ENCODE measurements around the gene SPPL3. TPM values are rescaled to one million over a fixed set of nuclear protein-coding genes. Genes with fewer than 3 reads are reported as not detected.
A peak's percentile ranks its signal among the peaks of the same experiment; 100 is the strongest.

Gene SPPL3
- total RNA-seq, 1 experiment from 2014 or later = 32.5 TPM

DNA sequence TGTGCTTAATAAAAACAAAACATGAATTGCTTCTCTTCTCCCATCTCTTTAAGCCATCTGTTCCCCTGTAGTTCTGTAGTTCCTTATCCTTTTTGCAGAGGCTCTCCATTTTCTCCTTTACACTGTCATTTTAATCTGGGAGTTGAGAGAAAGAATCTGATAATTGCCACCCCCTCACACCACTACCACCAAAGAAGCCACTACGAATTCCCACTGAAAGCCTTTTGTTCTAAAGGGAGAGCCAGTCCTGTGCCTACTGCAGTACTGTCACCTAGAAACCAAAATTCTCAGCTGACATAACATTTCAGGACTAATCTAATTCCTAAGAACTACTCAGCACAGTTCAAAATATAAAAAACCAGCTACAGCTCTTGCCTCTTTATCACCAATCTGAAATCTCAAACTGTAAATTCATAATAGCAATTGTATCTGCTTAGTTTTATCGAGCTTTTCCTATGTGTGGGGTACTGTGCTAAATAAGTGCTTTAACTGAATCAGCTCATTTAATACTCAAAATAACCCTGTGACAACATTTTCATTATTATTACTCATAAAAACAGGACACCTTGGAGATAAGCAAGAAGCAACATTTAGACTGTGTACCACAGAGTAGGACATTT, 72.4 kb downstream of the SPPL3 start:
- POLR2A ChIA-PET = interaction anchor here (1.0 kb wide), 1 partner anchor 8 kb away, joined by 6 read pairs; no protein-coding TSS in a partner anchor
- H3K27me3 Mint-ChIP-seq (ENCODE audit: low read depth) = no peaks in the 10 kb centered on the region
- DNase-seq (ENCODE audit: low spot score) (no peak), ATAC-seq (no peak)
- H3K4me3 Mint-ChIP-seq = no peak overlapping the region
- no peak for TF ChIP-seq RELA (CRISPR knock-in tag; IDR thresholded peaks at IDR 0.05; ENCODE audit: borderline replicate concordance)
- TF ChIP-seq, protein P1, sequence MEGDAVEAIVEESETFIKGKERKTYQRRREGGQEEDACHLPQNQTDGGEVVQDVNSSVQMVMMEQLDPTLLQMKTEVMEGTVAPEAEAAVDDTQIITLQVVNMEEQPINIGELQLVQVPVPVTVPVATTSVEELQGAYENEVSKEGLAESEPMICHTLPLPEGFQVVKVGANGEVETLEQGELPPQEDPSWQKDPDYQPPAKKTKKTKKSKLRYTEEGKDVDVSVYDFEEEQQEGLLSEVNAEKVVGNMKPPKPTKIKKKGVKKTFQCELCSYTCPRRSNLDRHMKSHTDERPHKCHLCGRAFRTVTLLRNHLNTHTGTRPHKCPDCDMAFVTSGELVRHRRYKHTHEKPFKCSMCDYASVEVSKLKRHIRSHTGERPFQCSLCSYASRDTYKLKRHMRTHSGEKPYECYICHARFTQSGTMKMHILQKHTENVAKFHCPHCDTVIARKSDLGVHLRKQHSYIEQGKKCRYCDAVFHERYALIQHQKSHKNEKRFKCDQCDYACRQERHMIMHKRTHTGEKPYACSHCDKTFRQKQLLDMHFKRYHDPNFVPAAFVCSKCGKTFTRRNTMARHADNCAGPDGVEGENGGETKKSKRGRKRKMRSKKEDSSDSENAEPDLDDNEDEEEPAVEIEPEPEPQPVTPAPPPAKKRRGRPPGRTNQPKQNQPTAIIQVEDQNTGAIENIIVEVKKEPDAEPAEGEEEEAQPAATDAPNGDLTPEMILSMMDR (IDR thresholded peaks at IDR 0.05) = no peak
- no peak for TF ChIP-seq NFE2L1 (CRISPR knock-in tag; IDR thresholded peaks at IDR 0.05)
- H3K4me1 Mint-ChIP-seq = peaks cover 39% of the 10 kb centered on the region
- CTCF ChIA-PET = interaction anchor here (1.2 to 1.8 kb wide), 3 partner anchors 20 to 174 kb away, joined by 3 to 5 read pairs (median 3); no protein-coding TSS in a partner anchor
- no peaks in the 10 kb centered on the region for H3K9me3 Mint-ChIP-seq
- no peaks in the 10 kb centered on the region for H3K36me3 Mint-ChIP-seq
- no peak overlapping the region for H3K27ac Mint-ChIP-seq

DNA sequence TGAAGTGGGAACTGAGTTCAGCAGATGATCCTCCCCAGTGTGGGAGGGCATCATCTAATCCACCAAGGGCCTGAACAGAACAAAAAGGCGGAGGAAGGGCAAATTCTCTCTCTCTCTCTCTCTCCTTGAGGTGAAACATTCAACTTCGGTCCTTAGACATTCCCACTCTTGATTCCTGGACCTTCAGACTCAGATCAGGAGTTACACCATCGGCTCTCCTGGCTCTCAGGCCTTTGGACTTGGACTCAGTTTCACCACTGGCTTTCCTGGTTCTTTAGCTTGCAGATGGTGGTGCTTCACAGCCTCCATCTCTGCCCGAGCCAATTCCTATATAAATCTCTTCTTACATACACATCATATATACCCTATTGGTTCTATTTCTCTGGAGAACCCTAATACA, 73.2 kb downstream of the SPPL3 start:
- ATAC-seq = no peak
- H3K27me3 Mint-ChIP-seq (ENCODE audit: low read depth) = no peaks in the 10 kb centered on the region
- no peak overlapping the region for H3K4me3 Mint-ChIP-seq
- H3K9me3 Mint-ChIP-seq = no peaks in the 10 kb centered on the region
- H3K4me1 Mint-ChIP-seq = peaks cover 32% of the 10 kb centered on the region
- ChIA-PET POLR2A (interaction anchor here (1.0 kb wide), 1 partner anchor 9 kb away, joined by 6 read pairs; no protein-coding TSS in a partner anchor), CTCF (no interaction called here)
- H3K27ac Mint-ChIP-seq = peak overlapping the region; percentile 14; the same call in 1 of the 2 replicates
- H3K36me3 Mint-ChIP-seq = no peaks in the 10 kb centered on the region
- DNase-seq (ENCODE audit: low spot score) = no peak
- TF ChIP-seq SMAD4 (CRISPR knock-in tag; IDR thresholded peaks at IDR 0.05) (no peak), ELF4 (CRISPR knock-in tag; IDR thresholded peaks at IDR 0.05; ENCODE audit: low read depth) (no peak), ZNF138 (CRISPR knock-in tag; conservative IDR thresholded peaks at IDR 0.05) (no peak), FOXK1 (CRISPR knock-in tag; IDR thresholded peaks at IDR 0.05) (no peak), TP53 (CRISPR knock-in tag; IDR thresholded peaks at IDR 0.05) (no peak), NR3C1 (CRISPR knock-in tag; conservative IDR thresholded peaks at IDR 0.05; ENCODE audit: low read depth) (no peak), OVOL2 (CRISPR knock-in tag; IDR thresholded peaks at IDR 0.05; ENCODE audit: borderline replicate concordance) (no peak)

DNA sequence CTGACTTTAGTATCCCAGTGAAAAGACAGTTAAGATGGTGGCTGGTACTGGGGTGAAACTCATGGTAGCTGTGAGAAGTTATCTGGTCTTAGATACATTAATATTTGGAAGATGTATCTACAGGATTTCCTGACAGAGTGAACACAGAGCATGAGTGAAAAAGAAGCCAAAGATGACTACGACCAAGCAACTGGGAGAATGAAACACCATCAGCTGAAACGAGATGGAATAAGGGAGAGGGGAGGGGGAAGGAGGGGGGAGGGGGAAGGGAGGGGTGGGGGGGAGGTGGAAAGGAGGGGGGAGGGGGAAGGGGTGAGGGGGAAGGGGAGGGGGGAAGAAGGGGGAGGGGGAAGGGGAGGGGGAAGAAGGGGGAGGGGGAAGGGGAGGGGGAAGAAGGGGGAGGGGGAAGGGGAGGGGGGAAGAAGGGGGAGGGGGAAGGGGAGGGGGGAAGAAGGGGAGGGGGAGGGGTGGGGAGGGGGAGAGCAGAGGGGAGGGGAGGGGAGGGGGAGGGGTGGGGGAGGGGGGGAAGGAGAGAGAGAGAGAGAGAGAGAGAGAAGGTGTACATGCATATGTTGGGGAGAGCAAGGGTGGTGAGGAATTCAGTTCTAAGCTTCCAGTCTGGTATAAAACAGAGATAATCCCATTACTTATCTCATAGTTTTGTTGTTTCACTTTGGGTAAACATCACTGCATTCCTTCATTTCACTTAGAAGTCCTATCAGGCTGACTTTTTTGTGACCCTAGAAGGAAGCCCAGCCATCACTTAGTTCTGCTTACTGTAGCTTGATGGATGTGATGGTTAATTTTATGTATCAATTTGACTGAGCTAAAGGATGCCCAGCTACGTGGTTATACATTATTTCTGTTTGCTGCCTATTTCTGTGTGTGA, 73.9 kb downstream of the SPPL3 start:
- Mint-ChIP-seq H3K36me3 (no peaks in the 10 kb centered on the region), H3K27ac (peak overlapping the region; percentile 14; the same call in 1 of the 2 replicates), H3K9me3 (no peaks in the 10 kb centered on the region), H3K4me3 (no peak overlapping the region), H3K4me1 (peaks cover 31% of the 10 kb centered on the region), H3K27me3 (ENCODE audit: low read depth) (no peaks in the 10 kb centered on the region)
- TF ChIP-seq CBFB (CRISPR knock-in tag; IDR thresholded peaks at IDR 0.05; ENCODE audit: low read depth) (no peak), NFATC4 (CRISPR knock-in tag; IDR thresholded peaks at IDR 0.05) (no peak), SMAD3 (CRISPR knock-in tag; IDR thresholded peaks at IDR 0.05; ENCODE audit: borderline replicate concordance) (no peak), SMAD4 (CRISPR knock-in tag; IDR thresholded peaks at IDR 0.05) (no peak), ZNF317 (CRISPR knock-in tag; IDR thresholded peaks at IDR 0.05; ENCODE audit: borderline replicate concordance, low read depth) (no peak)
- TF ChIP-seq, protein P2, sequence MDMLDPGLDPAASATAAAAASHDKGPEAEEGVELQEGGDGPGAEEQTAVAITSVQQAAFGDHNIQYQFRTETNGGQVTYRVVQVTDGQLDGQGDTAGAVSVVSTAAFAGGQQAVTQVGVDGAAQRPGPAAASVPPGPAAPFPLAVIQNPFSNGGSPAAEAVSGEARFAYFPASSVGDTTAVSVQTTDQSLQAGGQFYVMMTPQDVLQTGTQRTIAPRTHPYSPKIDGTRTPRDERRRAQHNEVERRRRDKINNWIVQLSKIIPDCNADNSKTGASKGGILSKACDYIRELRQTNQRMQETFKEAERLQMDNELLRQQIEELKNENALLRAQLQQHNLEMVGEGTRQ (CRISPR knock-in tag; IDR thresholded peaks at IDR 0.05) = no peak
- TF ChIP-seq, protein P3, sequence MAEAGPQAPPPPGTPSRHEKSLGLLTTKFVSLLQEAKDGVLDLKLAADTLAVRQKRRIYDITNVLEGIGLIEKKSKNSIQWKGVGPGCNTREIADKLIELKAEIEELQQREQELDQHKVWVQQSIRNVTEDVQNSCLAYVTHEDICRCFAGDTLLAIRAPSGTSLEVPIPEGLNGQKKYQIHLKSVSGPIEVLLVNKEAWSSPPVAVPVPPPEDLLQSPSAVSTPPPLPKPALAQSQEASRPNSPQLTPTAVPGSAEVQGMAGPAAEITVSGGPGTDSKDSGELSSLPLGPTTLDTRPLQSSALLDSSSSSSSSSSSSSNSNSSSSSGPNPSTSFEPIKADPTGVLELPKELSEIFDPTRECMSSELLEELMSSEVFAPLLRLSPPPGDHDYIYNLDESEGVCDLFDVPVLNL (CRISPR knock-in tag; IDR thresholded peaks at IDR 0.05; ENCODE audit: borderline replicate concordance, low read depth) = no peak
- CTCF ChIA-PET = no interaction called here
- ATAC-seq (no peak), DNase-seq (ENCODE audit: low spot score) (no peak)
- POLR2A ChIA-PET = no interaction called here
